Smooth muscle cell (in vitro differentiated cells): ENCODE measurements around the gene SLC66A2. TPM values are rescaled to one million over a fixed set of nuclear protein-coding genes. Genes with fewer than 3 reads are reported as not detected.

Source experiments
- DNase-seq: peaks from one replicate; lab custom pipeline; 2025; ENCODE audit not compliant: unreplicated experiment; lab: John Stamatoyannopoulos, UW
- H2AFZ ChIP-seq: fragments of 200-600 bp; sonication (generic); 2 replicates; pipeline ENCODE4 v1.6.0; 2016; ENCODE audit warnings: antibody characterized with exemption, low read depth, mild to moderate bottlenecking
- H3F3A ChIP-seq: fragments of 200-600 bp; sonication (generic); 2 replicates; pipeline ENCODE4 v1.6.0; 2017; ENCODE audit warnings: antibody characterized with exemption, low read depth
- H3K27ac ChIP-seq: fragments of 200-600 bp; sonication (generic); 2 replicates; pipeline ENCODE4 v1.5.1; 2016; ENCODE audit warnings: low read depth, mild to moderate bottlenecking
- H3K27me3 ChIP-seq: fragments of 200-600 bp; sonication (generic); 2 replicates; pipeline ENCODE4 v1.6.1; 2016; ENCODE audit warnings: low read depth, mild to moderate bottlenecking
- H3K36me3 ChIP-seq: fragments of 200-600 bp; sonication (generic); 2 replicates; pipeline ENCODE4 v1.5.1; 2016; ENCODE audit warnings: low read depth
- H3K4me1 ChIP-seq: fragments of 200-600 bp; sonication (generic); 2 replicates; pipeline ENCODE4 v1.5.1; 2016; ENCODE audit warnings: low read depth
- H3K4me2 ChIP-seq: fragments of 200-600 bp; sonication (generic); 2 replicates; pipeline ENCODE4 v1.6.0; 2016; ENCODE audit warnings: mild to moderate bottlenecking
- H3K4me3 ChIP-seq: fragments of 200-600 bp; sonication (generic); 2 replicates; pipeline ENCODE4 v1.5.1; 2016; ENCODE audit warnings: mild to moderate bottlenecking
- H3K79me2 ChIP-seq: fragments of 200-600 bp; sonication (generic); 2 replicates; pipeline ENCODE4 v1.6.0; 2016; ENCODE audit warnings: low read depth, mild to moderate bottlenecking
- H3K9ac ChIP-seq: fragments of 200-600 bp; sonication (generic); 2 replicates; pipeline ENCODE4 v1.6.0; 2016; ENCODE audit warnings: low read depth
- H3K9me3 ChIP-seq: fragments of 200-600 bp; sonication (generic); replicated peaks from 2 replicates; pipeline ENCODE4 v1.5.1; 2016; ENCODE audit warnings: low read depth
- H4K20me1 ChIP-seq: fragments of 200-600 bp; sonication (generic); 2 replicates; pipeline ENCODE4 v1.6.0; 2016; ENCODE audit warnings: low read depth
- CTCF ChIP-seq: fragments of 200-600 bp; sonication (generic); IDR thresholded peaks from 2 replicates; pipeline ENCODE4 v1.5.1; 2017; ENCODE audit warnings: borderline replicate concordance, mild to moderate bottlenecking, antibody characterized with exemption; ENCODE audit not compliant: insufficient read depth, poor library complexity, severe bottlenecking
- WGBS: methylation state at CpG from one replicate; pipeline ENCODE4 v1.1.7; 2016; ENCODE audit warnings: low lambda C conversion rate; 5-methylcytosine and 5-hydroxymethylcytosine counted together
- polyA plus RNA-seq: library from polyadenylated mRNA; unstranded; fragments of >200 nt; fragmentation: Nextera tagmentation; extraction: Ambion mirVana; gene quantifications from 2 replicates; pipeline ENCODE4 v1.2.1, GENCODE V29; 2016
- total RNA-seq: library from RNA; depleted of rRNA; stranded (reverse); fragments of >200 nt; gene quantifications from 2 replicates; pipeline ENCODE4 v1.2.3, GENCODE V29; 2014

SLC66A2 gene
- total and polyA plus RNA-seq, 2 experiments from 2014 or later: 23.6 to 37.9 TPM

GRCh38 chr18:79975985-79976680, 24.7 kb upstream of the SLC66A2 start:
- peaks cover 89% of the 10 kb centered on the region for H4K20me1 ChIP-seq

GRCh38 chr18:79975043-79975442, 23.6 kb upstream of the SLC66A2 start:
- no peaks in the 10 kb centered on the region for H3K9me3 ChIP-seq
- peaks cover 63% of the 10 kb centered on the region for H3K79me2 ChIP-seq
- WGBS: 91% methylated on average over 4 of the region's 4 CpGs

More at GRCh38 chr18:79975985-79976680, 24.7 kb upstream of the SLC66A2 start:
- Histone ChIP-seq H3K4me3 (no peak overlapping the region), H3K4me1 (no peaks in the 10 kb centered on the region), H2AFZ (no peak overlapping the region), H3K79me2 (peaks cover 74% of the 10 kb centered on the region), H3F3A (no peaks in the 10 kb centered on the region), H3K27ac (no peak overlapping the region), H3K27me3 (no peaks in the 10 kb centered on the region), H3K36me3 (no peaks in the 10 kb centered on the region), H3K9ac (no peak overlapping the region), H3K4me2 (no peak overlapping the region), H3K9me3 (no peaks in the 10 kb centered on the region)
- 97% methylated on average over 14 of the region's 14 CpGs for WGBS
- TF ChIP-seq CTCF: no peak
- DNase-seq: no peak

GRCh38 chr18:79974025-79974654, 22.7 kb upstream of the SLC66A2 start:
- H3K27ac ChIP-seq: no peak overlapping the region
- H3K79me2 ChIP-seq: peaks cover 54% of the 10 kb centered on the region
- no peak overlapping the region for H3K9ac ChIP-seq
- H4K20me1 ChIP-seq: peaks cover 85% of the 10 kb centered on the region
- no peak overlapping the region for H2AFZ ChIP-seq
- H3K36me3 ChIP-seq: no peaks in the 10 kb centered on the region
- H3F3A ChIP-seq: no peaks in the 10 kb centered on the region
- H3K4me1 ChIP-seq: no peaks in the 10 kb centered on the region
- 98% methylated on average over 4 of the region's 4 CpGs for WGBS
- no peak for DNase-seq
- TF ChIP-seq CTCF: no peak
- H3K9me3 ChIP-seq: no peaks in the 10 kb centered on the region
- H3K4me2 ChIP-seq: no peak overlapping the region
- H3K4me3 ChIP-seq: no peak overlapping the region
- H3K27me3 ChIP-seq: no peaks in the 10 kb centered on the region

More at GRCh38 chr18:79975043-79975442, 23.6 kb upstream of the SLC66A2 start:
- peaks cover 88% of the 10 kb centered on the region for H4K20me1 ChIP-seq
- no peak overlapping the region for H2AFZ ChIP-seq
- no peak overlapping the region for H3K9ac ChIP-seq
- no peaks in the 10 kb centered on the region for H3K4me1 ChIP-seq
- H3K36me3 ChIP-seq: no peaks in the 10 kb centered on the region
- H3K27ac ChIP-seq: no peak overlapping the region
- no peak for TF ChIP-seq CTCF
- H3K27me3 ChIP-seq: no peaks in the 10 kb centered on the region
- H3K4me3 ChIP-seq: no peak overlapping the region
- H3F3A ChIP-seq: no peaks in the 10 kb centered on the region
- DNase-seq: no peak
- H3K4me2 ChIP-seq: no peak overlapping the region
